Osteocyte (in vitro differentiated cells): ENCODE measurements around the gene HOXB3. TPM values are rescaled to one million over a fixed set of nuclear protein-coding genes. Genes with fewer than 3 reads are reported as not detected.

ENCODE experiments used
- DNase-seq: peaks from one replicate; pipeline ENCODE4 v3.0.0; 2021; ENCODE audit warnings: mixed read lengths; ENCODE audit not compliant: unreplicated experiment; ENCODE audit errors: extremely low spot score
- H3K27ac Mint-ChIP-seq: one replicate; pipeline ENCODE4 v1.8.0; 2021; ENCODE audit warnings: mild to moderate bottlenecking, mixed read lengths; ENCODE audit not compliant: unreplicated experiment
- H3K27me3 Mint-ChIP-seq: one replicate; pipeline ENCODE4 v1.8.0; 2021; ENCODE audit warnings: mixed read lengths; ENCODE audit not compliant: unreplicated experiment
- H3K36me3 Mint-ChIP-seq: one replicate; pipeline ENCODE4 v1.8.0; 2021; ENCODE audit warnings: mixed read lengths; ENCODE audit not compliant: unreplicated experiment
- H3K4me1 Mint-ChIP-seq: one replicate; pipeline ENCODE4 v1.8.0; 2021; ENCODE audit warnings: mixed read lengths; ENCODE audit not compliant: unreplicated experiment
- H3K4me3 Mint-ChIP-seq: one replicate; pipeline ENCODE4 v1.8.0; 2021; ENCODE audit warnings: mild to moderate bottlenecking, moderate library complexity, mixed read lengths; ENCODE audit not compliant: unreplicated experiment
- H3K9me3 Mint-ChIP-seq: one replicate; pipeline ENCODE4 v1.8.0; 2021; ENCODE audit warnings: mixed read lengths; ENCODE audit not compliant: unreplicated experiment
- CTCF ChIP-seq: fragments of 200-600 bp; sonication (generic); IDR thresholded peaks from 2 replicates; pipeline ENCODE4 v1.5.0; 2021; ENCODE audit warnings: antibody characterized with exemption, mild to moderate bottlenecking, moderate library complexity
- total RNA-seq: library from RNA; stranded (reverse); gene quantifications from 2 replicates; pipeline ENCODE4 v1.2.1, GENCODE V29; 2021

The HOXB3 gene
- total RNA-seq, 1 donor from 2014 or later: 0.46 TPM

- peaks cover 97% of the 10 kb centered on the region for H3K27me3 Mint-ChIP-seq
- TF ChIP-seq CTCF: no peak
- no peaks in the 10 kb centered on the region for H3K9me3 Mint-ChIP-seq
- no peak overlapping the region for H3K4me3 Mint-ChIP-seq
- no peak overlapping the region for H3K27ac Mint-ChIP-seq
- H3K4me1 Mint-ChIP-seq: peaks cover 18% of the 10 kb centered on the region
- peaks cover 1% of the 10 kb centered on the region for H3K36me3 Mint-ChIP-seq
- DNase-seq: no peak
These were observed 3.4 kb downstream of the HOXB3 start for GRCh38 chr17:48586355-48587258.

- no peak for TF ChIP-seq CTCF
- Mint-ChIP-seq H3K36me3 (peaks cover 1% of the 10 kb centered on the region), H3K4me1 (peaks cover 16% of the 10 kb centered on the region), H3K27me3 (peaks cover 95% of the 10 kb centered on the region), H3K27ac (no peak overlapping the region), H3K9me3 (no peaks in the 10 kb centered on the region), H3K4me3 (no peak overlapping the region)
- no peak for DNase-seq
These were observed 5.8 kb downstream of the HOXB3 start for GRCh38 chr17:48584223-48584741.

GRCh38 chr17:48583708-48584222 is 6.3 kb downstream of the HOXB3 start:
- DNase-seq: no peak
- Mint-ChIP-seq H3K27ac (no peak overlapping the region), H3K4me3 (no peak overlapping the region), H3K9me3 (no peaks in the 10 kb centered on the region), H3K4me1 (peaks cover 16% of the 10 kb centered on the region), H3K27me3 (peaks cover 95% of the 10 kb centered on the region), H3K36me3 (peaks cover 1% of the 10 kb centered on the region)
- TF ChIP-seq CTCF: no peak

- H3K36me3 Mint-ChIP-seq: peaks cover 1% of the 10 kb centered on the region
- TF ChIP-seq CTCF: no peak
- H3K27me3 Mint-ChIP-seq: peaks cover 91% of the 10 kb centered on the region
- H3K27ac Mint-ChIP-seq: no peak overlapping the region
- H3K9me3 Mint-ChIP-seq: no peaks in the 10 kb centered on the region
- no peak for DNase-seq
- peaks cover 16% of the 10 kb centered on the region for H3K4me1 Mint-ChIP-seq
- no peak overlapping the region for H3K4me3 Mint-ChIP-seq
These were observed 7.3 kb downstream of the HOXB3 start for GRCh38 chr17:48582750-48583069.
